Transverse colon (tissue), 4 donors: ENCODE measurements around the gene PSMC3IP.

Experiments
- CTCF ChIP-seq, 5 experiments: fragments of 200-600 bp in 3 of 5; fragments of 450-650 bp in 2 of 5; sonication (generic) in 3 of 5; IDR thresholded peaks; 1 replicate in 2 of 5; 2 replicates in 3 of 5; pipeline ENCODE4 v1.5.1; 2016 to 2017; ENCODE audit warnings: antibody characterized with exemption in 5 of 5, inconsistent platforms in 3 of 5, mild to moderate bottlenecking in 2 of 5, moderate library complexity in 1 of 5
- EP300 ChIP-seq: sonication (generic); formaldehyde crosslinking; IDR thresholded peaks from one replicate; pipeline ENCODE4 v1.6.1; 2017; ENCODE audit warnings: antibody characterized with exemption, low read depth
- POLR2A ChIP-seq: fragments of 450-650 bp; IDR thresholded peaks from one replicate; pipeline ENCODE4 v1.6.1; 2016; ENCODE audit warnings: antibody characterized with exemption, mild to moderate bottlenecking, moderate library complexity
- POLR2AphosphoS5 ChIP-seq, 3 donors: sonication (generic); formaldehyde crosslinking; IDR thresholded peaks; one replicate each; pipeline ENCODE4 v1.6.1; 2016; ENCODE audit warnings: antibody characterized with exemption in 3 of 3

GRCh38 chr17:42566883-42567573 is 10.5 kb downstream of the PSMC3IP start, which contains the start of gene MLX:
- TF ChIP-seq POLR2A (peak; percentile 29), CTCF (IDR thresholded peaks at IDR 0.05) (peak in 1 of 5 experiments; percentile 9), EP300 (no peak), POLR2AphosphoS5 (IDR thresholded peaks at IDR 0.05) (peak; percentile 85 to 93 (median 88))
